ENCODE data around the gene URI1.

DNA sequence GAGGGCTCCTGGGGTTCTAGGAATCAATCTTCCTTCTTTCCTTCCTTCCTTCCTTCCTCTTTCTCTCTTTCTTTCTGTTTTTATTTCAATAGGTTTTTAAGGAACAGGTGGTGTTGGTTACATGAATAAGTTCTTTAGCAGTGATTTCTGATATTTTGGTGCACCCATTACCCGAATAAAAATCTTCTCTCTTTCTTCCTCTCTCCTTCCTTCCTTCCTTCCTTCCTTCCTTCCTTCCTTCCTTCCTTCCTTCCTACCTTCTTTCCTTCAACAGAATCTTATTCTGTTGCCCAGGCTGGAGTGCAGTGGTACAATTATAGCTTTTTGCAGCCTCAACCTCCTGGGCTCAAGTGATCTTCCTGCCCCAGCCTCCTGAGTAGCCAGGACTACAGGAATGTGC, 16.0 kb upstream of the URI1 start:
- TF ChIP-seq, protein P1, sequence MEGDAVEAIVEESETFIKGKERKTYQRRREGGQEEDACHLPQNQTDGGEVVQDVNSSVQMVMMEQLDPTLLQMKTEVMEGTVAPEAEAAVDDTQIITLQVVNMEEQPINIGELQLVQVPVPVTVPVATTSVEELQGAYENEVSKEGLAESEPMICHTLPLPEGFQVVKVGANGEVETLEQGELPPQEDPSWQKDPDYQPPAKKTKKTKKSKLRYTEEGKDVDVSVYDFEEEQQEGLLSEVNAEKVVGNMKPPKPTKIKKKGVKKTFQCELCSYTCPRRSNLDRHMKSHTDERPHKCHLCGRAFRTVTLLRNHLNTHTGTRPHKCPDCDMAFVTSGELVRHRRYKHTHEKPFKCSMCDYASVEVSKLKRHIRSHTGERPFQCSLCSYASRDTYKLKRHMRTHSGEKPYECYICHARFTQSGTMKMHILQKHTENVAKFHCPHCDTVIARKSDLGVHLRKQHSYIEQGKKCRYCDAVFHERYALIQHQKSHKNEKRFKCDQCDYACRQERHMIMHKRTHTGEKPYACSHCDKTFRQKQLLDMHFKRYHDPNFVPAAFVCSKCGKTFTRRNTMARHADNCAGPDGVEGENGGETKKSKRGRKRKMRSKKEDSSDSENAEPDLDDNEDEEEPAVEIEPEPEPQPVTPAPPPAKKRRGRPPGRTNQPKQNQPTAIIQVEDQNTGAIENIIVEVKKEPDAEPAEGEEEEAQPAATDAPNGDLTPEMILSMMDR (IDR thresholded peaks at IDR 0.05): no peak
- no peak for TF ChIP-seq POLR2AphosphoS5 (IDR thresholded peaks at IDR 0.05; ENCODE audit: low read depth, low read length)
- TF ChIP-seq REST (IDR thresholded peaks at IDR 0.05; ENCODE audit: insufficient read depth in 1 of 2, low read depth in 2 of 2, low read length in 1 of 2): no peak
